ENCODE data around the gene AARS2. TPM values are rescaled to one million over a fixed set of nuclear protein-coding genes. Genes with fewer than 3 reads are reported as not detected.

The AARS2 gene
- total RNA-seq, 1 donor from 2014 or later, result 7.9 TPM

DNA sequence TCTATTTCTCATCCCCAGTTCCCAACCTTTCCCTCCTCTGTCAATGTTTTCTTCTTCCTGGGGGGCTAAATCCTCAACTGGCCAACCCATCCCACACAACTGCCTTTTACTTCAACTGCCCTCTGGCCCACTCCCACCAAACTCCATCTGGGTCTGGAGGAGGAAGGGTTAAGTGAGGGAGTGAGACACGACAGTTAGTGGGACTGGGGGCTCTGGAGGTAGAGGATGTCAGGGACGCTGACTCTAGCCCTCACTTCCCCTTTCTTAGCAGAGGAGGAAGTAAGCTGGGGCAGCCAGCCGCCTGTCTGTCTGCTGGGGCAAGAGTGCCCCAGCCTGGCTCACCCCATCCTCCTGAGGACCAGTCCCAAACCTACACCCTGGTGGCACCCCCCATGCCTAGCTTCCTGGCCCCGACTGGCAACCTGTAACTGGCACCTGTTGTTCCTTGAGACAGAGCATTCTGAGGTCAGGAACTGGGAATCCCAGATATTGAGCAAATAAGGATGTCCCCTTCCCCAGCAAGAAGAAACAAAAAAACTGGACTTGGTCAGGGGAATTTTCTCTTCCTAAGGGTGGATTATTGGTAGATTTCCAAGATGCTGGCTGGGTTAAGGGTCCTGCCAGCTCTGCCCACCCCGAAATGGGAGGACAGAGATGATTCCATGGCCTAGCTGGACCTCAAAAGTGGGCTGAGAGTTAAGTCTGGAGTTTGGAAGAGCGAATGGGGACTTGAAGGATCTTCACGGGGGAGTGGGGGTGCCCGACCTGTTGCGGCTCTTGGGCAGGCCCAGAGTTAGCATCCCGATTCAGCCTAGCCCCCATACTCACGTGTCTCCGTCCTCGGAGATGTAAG is 48.8 kb downstream of the AARS2 start:
- TF ChIP-seq, protein P1, sequence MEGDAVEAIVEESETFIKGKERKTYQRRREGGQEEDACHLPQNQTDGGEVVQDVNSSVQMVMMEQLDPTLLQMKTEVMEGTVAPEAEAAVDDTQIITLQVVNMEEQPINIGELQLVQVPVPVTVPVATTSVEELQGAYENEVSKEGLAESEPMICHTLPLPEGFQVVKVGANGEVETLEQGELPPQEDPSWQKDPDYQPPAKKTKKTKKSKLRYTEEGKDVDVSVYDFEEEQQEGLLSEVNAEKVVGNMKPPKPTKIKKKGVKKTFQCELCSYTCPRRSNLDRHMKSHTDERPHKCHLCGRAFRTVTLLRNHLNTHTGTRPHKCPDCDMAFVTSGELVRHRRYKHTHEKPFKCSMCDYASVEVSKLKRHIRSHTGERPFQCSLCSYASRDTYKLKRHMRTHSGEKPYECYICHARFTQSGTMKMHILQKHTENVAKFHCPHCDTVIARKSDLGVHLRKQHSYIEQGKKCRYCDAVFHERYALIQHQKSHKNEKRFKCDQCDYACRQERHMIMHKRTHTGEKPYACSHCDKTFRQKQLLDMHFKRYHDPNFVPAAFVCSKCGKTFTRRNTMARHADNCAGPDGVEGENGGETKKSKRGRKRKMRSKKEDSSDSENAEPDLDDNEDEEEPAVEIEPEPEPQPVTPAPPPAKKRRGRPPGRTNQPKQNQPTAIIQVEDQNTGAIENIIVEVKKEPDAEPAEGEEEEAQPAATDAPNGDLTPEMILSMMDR (IDR thresholded peaks at IDR 0.05), result no peak
- Mint-ChIP-seq H3K27ac (ENCODE audit: unreplicated experiment) (peak overlapping the region; percentile 84), H3K36me3 (ENCODE audit: low read depth) (no peaks in the 10 kb centered on the region), H3K9me3 (ENCODE audit: low read depth) (no peaks in the 10 kb centered on the region), H3K4me3 (ENCODE audit: unreplicated experiment) (peak overlapping the region; percentile 84), H3K4me1 (ENCODE audit: low read depth) (peaks cover 32% of the 10 kb centered on the region), H3K27me3 (ENCODE audit: low read depth) (peaks cover 8% of the 10 kb centered on the region)
- peak; percentile 55 for DNase-seq (ENCODE audit: low spot score)

- Mint-ChIP-seq H3K36me3 (ENCODE audit: low read depth) (no peaks in the 10 kb centered on the region), H3K27me3 (ENCODE audit: low read depth) (no peaks in the 10 kb centered on the region), H3K9me3 (ENCODE audit: low read depth) (no peaks in the 10 kb centered on the region), H3K27ac (ENCODE audit: unreplicated experiment) (peak overlapping the region; percentile 74), H3K4me3 (ENCODE audit: unreplicated experiment) (peak overlapping the region; percentile 84), H3K4me1 (ENCODE audit: low read depth) (peaks cover 32% of the 10 kb centered on the region)
- peak; percentile 51 for DNase-seq (ENCODE audit: low spot score)
- TF ChIP-seq, protein P1 (IDR thresholded peaks at IDR 0.05), result no peak
Observed at GRCh38 chr6:44263354-44264100, 49.6 kb downstream of the AARS2 start.

DNA sequence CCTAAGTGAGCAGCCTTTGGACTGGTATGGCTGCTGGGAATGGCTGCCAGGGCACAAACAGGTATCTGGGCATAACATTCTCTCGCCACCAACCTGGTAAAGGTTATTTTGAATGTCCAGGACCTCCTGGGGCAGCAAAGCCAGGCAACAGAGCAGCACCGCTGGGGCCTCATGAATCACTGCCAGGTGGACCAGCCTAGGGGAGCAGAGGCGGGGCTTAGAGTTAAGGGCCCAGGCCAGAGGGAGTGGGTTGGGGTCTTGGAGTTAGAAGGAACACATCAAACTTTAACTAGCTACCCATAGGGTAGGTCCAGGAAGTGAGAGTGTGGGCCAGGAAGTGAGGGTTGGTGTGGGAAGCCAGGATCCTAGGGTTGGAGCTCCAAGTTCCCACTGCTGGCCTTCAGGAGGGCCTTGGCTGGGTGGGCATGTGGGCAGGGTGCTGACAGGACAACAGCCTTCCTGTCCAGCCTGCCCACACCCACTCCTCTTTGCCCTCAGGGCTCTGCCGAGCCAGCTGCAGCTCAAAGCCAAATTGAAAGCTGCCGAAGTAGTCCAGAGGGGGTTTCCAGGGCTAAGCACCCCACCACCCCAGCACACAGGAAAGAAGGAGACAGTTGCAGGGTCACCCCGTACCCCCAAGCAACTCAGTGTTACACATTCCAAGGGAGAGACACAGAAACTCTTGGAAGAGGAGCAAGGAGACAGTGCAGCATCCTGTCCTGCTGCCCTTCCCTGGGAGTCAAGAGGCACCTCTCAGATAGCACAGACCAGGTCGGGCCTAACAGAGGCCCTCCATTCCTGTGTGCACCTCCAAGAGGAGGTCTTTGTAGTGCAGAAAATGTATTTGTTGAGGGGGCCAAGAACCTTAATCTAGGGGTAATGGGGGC is 50.4 kb downstream of the AARS2 start:
- H3K4me3 Mint-ChIP-seq (ENCODE audit: unreplicated experiment), result peak overlapping the region; percentile 84
- H3K9me3 Mint-ChIP-seq (ENCODE audit: low read depth), result no peaks in the 10 kb centered on the region
- H3K27me3 Mint-ChIP-seq (ENCODE audit: low read depth), result no peaks in the 10 kb centered on the region
- H3K27ac Mint-ChIP-seq (ENCODE audit: unreplicated experiment), result no peak overlapping the region
- DNase-seq (ENCODE audit: low spot score), result peak; percentile 54
- TF ChIP-seq, protein P1 (IDR thresholded peaks at IDR 0.05), result no peak
- peaks cover 36% of the 10 kb centered on the region for H3K4me1 Mint-ChIP-seq (ENCODE audit: low read depth)
- no peaks in the 10 kb centered on the region for H3K36me3 Mint-ChIP-seq (ENCODE audit: low read depth)

DNA sequence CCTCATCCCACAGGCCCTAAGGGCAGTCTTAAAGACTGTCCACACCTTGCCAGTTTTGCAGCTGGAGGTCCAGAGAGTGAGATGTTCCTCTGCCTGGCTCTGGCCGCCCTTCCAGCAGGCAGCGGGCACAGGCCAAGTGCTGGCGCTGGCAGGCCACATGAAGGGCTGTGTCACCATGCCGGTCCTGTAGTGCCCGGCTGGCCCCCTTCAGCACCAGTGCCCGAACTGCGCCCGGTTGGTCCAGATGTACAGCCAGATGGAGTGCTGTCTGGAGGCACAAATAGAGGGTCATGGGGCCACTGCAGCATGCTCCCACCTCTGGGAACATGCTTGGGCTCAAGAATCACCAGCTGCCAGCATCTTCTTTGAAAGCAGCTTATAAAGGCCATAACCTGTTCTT is 51.6 kb downstream of the AARS2 start:
- Mint-ChIP-seq H3K4me3 (ENCODE audit: unreplicated experiment) (no peak overlapping the region), H3K36me3 (ENCODE audit: low read depth) (no peaks in the 10 kb centered on the region), H3K9me3 (ENCODE audit: low read depth) (no peaks in the 10 kb centered on the region), H3K27me3 (ENCODE audit: low read depth) (no peaks in the 10 kb centered on the region), H3K27ac (ENCODE audit: unreplicated experiment) (no peak overlapping the region), H3K4me1 (ENCODE audit: low read depth) (peaks cover 40% of the 10 kb centered on the region)
- TF ChIP-seq, protein P1 (IDR thresholded peaks at IDR 0.05), result no peak
- peak; percentile 79 for DNase-seq (ENCODE audit: low spot score)
